Stromal cell of bone marrow (primary cell): Measurements from ENCODE around the gene CDH13.

Experiments used
- DNase-seq: peaks from one replicate; pipeline ENCODE4 v3.0.0-alpha.2; 2012; ENCODE audit warnings: low read depth

The CDH13 gene

DNA sequence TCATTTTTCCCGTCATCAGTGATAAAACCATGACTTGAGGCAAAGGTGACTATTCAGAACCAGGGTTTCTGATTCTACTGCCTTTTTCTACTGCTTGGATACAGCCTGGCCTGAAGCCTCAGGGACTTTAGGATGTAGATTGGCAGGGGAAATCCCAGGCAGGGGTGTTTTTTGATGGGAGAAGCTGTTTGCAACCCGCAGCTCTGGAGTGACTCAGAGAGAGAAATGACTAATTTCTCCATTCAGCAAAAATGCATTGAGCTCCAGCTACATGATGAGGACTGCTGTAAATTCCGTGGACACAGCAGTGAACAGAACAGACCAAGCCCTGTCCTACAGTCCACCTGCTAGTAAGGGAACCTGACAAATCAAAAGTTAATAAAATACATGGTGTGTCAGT lies 560.6 kb downstream of the CDH13 start:
- peak; percentile 70 for DNase-seq

DNA sequence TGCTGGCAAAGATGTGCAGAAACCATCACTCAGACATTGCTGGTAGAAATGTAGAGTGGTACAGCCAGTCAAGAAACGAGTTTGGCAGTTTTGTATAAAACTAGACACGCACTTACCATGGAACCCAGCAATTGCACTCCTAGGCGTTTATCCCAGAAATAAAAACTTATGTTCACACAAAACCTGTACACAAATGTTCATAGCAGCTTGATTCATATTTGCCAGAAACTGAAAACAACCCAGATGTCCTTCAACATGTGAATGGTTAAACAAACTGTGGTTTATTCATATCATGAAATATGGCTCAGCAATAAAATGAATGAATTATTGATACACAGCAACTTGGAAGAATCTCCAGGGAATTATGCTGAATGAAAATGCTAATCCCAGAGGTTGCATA lies 570.0 kb downstream of the CDH13 start:
- no peak for DNase-seq

DNA sequence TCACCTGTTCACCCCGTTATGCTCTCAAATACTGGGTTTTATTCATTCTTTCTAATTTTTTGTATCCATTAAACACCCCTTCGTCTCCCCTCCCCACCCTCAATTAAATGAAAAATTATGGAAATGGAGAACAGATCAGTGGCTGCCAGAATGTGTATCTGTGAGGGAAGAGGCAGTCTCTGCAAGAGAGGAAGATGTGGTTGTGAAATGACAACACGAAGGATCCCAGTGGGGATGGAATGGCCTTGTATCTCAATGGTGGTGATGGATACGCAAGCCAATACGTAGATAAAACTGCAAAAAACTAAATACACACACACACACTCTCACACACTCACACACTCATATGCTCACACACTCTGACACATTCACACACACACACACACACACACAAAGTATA lies 570.7 kb downstream of the CDH13 start:
- DNase-seq: no peak

DNA sequence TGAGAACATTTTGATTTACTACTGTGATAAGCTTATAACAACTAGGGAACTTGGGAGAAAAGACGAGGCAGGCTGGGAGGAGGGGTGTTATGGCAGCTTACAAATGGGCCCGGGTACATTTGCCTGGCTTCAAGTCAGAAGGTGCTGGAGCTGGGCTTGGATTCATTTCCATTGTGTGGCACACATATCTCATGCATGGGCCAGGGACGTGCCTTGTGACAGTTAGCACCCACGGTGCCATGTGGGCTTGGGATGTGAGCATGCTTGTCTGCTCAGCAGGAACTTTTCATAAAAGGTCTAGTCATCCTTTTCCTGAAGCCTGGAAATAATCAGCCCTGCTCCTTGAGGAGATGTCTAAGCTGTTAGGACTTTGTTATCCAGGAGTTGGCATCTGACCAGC lies 572.2 kb downstream of the CDH13 start:
- DNase-seq: no peak

DNA sequence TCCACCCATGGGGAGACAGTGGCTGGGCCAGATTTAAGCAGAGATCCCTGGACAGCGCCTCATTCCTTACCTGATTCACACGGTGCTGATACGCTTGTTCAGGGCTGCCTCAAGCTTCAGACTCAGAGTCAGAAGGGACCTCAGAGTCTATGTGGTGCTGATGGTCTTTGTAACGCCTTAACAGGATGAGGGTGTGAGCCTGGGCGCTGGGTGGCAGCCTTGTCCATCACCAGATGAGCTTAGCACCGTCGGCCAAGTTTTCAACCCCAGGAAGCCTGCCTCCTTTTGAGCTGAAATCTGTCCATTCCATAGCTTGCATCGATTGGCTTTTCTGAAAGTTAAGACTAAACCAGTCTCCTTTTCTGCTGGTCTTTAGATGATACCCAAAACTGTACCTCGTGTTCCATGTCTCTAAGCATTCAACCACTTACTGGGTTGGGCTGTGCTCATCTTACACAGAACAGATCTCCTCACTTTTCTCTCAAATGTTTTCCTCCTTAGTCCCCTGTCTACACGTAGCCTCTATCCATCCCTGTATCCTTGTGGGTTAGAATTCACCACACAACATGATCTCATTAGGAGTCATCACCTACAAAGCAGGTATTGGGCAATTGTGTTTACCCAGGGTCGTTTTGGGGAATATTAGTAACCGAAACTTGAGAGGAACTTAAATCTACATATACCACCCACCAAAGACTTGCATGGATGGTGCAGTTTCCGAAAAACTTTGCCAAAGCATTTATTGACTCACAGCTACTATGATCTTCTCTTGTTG lies 573.4 kb downstream of the CDH13 start:
- DNase-seq: no peak

DNA sequence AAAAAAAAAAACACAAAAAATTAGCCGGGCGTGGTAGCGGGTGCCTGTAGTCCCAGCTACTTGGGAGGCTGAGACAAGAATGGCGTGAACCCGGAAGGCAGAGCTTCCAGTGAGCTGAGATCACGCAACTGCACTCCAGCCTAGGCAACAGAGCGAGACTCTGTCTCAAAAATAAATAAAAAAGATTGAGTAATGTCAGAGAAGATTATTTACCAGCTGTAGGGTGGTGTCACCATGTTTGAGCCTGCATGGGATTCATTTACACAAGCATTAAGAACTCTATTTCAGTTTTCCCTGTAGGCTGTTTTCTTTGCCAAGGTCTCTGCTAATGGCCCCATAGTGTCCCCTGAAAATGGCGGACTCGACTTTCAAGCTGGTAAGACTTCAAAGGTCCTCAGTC lies 575.0 kb downstream of the CDH13 start:
- no peak for DNase-seq

DNA sequence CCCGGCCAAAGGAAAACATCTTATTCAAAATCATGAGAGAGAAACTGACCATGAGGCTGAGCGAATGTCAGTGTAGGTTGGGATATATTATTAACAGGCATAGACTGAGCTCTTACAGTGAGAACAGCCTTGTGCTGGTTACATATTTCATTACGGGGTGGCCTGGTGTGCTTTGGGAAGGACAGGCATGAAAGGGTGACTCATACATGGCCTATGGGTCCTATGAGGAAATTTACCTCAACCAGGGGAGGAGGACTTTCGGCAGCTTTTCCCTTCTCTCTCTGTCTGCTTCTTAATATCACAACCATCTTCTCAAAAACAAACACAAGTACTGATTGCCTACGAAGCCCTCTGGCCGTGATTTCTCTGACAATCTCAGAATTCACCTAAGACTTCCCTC lies 579.1 kb downstream of the CDH13 start:
- DNase-seq: no peak

DNA sequence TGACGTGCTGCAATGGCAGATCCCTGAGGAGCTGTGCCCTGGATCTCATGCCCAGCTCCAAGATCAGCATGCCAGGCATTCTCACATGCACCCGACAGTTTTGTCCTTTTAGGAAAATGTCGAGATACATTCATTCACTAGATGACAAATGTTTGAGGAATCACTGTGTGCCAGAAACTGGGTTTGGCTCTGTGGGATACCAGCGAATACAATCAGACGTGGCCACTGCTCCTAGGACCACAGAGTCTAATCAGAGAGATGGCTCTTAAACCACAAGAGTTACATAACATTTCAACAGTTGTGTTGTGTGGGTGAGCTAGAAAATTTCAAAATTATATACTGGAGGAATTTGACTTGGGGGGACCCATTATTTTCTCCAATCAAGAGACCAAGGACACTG lies 579.7 kb downstream of the CDH13 start:
- peak; percentile 16 for DNase-seq

DNA sequence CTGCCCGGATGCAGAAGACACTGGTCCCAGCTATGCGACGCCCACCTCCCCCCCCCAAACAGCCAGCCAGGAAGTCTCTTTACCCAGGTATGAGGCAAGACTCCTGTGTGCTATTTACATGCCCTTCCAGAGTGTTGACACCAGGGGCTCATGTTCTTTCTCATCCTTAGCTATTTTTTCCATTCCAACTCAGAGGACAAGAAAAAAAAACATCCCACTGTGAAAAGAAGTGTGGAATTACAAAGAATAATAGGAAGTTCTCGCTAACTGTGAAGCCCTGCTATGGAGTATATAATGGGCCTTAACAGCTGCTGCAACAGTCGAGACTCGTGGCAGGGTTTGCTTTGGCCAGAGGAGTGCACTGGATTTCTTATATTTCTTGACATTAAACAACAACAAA lies 584.9 kb downstream of the CDH13 start:
- no peak for DNase-seq

DNA sequence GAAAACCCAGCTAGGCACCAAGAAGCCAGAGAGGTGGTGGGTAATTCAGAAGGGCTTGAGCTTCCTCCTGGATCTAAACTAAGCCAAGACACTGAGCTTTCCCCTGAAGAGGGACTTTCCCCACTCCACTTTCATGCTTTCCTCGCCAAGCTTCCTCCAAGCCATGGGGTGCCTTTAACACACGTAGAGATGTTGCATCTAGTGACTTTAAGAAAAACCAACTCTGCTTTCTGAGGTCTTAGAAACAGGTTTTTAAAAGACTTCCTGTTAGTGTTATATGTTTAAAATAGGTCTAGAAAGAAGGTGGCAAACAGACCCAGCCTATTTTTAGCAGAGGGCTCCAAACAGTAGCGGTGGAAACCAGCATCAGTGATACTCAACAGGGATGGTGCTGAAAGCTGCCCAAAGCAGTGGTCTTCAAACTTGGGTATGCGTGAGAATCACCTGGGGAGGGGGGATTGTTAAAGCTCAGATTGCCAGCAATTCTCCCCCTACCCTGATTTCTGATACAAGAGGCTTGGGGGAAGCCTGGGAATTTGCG lies 585.6 kb downstream of the CDH13 start:
- DNase-seq: no peak

DNA sequence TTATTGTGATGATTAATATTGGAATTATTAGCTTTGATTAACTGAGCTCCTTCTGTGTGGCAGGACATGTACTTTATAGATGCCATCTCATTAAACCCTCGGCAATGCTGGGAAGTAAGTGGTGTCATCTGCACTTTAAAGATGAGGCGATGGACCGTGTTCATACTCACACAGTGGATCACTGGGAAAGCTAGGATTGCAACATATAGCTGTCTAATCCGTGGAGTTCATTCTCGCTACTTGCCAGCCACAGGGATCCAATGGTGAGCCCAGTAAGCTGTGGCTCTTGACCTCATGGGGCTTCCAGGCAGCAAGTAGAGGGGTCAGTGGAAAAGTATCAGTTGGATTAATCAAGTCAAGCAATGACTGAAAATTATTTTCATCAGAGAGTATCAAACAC lies 587.9 kb downstream of the CDH13 start:
- DNase-seq: no peak

DNA sequence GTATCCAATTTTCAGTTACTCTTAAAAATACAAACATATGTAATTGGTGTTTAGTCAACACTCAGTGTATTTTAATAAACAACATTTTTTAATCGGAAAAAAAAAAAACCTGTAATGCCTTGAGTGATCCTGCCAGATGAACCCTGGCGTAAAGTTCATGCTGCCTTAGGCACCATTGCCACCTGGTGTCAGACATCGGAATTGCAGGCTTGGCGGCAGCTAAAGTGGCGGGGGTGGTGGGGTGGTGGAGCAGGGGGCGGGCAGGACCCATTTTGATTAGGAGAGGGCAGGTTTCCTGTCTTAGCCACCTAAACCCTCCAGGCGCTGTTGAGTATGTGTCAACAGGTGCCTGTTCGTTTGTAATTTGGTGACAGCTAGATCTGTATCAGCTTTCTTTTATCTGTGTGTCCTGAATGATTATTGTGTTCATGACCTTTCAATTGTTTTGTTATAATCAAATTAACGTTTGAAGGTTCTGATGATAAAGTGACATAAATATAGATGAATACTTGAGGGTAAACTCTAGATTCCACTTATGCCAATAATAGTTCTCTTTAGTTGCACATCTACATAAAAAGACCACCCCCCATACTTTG lies 588.7 kb downstream of the CDH13 start:
- DNase-seq: no peak

DNA sequence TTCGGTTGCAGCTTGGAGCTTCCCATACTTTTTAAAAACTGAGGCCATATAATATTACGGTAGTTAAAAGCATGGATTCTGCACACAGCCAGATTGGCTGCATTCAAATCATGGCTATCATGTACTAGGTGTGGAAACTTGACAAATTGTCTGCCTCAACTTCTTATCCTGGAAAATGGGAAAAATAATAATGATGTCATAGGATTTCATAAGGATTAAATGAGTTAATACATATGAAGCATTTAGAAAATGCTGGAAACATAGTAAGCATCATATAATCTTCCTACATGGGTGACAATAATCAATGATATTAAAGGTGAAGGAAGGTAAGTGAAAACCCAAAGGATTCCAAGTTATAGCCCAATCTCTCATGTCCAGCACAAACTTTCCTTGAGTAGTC lies 592.5 kb downstream of the CDH13 start:
- DNase-seq: no peak

DNA sequence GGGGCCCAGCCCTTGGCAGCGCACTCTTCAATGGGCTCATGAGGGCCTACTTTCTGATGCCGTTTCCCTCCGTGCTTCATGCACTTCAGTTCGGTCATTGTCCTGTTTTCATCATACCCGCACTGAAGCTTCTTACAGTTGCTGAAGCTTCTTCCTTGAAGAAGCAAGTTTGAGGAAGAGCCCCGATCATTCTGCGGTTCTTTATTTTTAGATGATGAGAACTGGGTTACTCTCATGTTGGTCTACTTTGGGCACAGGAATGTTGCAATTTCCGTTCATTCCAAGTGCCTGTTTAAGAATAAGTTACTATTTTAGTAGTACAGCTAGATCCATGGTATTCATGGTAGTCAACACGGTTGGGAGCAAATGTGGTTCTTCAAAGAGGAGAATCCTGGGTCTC lies 593.3 kb downstream of the CDH13 start:
- no peak for DNase-seq

DNA sequence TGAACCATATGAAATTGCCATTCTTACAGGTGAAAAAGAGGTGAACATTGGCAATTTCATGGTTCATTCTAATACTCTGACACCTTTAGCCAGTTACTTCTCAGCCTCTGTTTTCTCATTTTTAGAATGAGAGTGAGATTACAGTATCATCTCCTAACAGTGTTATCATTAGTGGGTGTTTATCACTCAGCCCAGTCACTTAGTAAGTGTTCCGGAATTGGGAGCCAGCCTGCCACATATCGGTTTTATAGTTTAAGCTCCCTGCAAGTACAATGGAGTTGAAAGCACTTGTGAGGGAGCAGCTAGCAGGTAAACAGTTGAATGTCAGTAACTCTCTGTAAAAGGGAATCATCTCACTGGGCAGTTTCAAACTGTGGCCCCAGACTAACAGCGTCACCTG lies 597.9 kb downstream of the CDH13 start:
- no peak for DNase-seq

DNA sequence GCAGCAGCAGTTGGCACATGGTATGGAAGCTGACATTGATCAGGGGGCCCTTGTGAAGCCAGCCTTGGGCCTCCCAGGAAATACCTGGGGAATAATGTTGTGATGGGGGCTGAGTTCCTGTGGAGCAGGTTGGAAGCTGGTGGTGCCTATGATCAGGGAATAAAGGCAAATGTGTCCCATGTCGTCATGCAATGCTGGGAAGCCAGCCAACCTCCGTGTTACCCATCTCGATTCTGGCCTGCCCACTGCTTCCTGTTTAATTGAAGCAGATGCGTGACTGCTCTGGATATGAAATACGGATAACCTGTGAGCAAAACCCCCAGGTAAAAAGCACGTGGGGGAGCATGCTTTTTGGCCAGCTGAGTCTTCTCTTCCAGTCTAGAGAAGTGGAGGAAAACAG lies 600.6 kb downstream of the CDH13 start:
- DNase-seq: no peak

DNA sequence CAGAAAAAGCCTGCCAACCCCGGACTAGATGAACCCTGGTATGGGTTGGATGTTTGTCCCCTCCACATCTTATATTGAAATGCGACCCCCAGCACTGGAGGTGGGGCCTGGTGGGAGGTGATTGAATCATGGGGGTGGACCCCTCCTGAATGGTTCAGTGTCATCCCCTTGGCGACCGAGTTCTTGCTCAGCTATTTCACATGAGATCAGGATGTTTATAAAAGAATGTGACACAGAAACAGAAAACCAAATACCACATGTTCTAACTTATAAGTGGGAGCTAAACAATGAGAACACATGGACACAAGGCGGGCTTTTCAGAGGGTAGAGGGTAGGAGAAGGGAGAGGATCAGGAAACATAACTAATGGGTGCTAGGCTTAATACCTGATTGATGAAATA lies 605.0 kb downstream of the CDH13 start:
- no peak for DNase-seq

DNA sequence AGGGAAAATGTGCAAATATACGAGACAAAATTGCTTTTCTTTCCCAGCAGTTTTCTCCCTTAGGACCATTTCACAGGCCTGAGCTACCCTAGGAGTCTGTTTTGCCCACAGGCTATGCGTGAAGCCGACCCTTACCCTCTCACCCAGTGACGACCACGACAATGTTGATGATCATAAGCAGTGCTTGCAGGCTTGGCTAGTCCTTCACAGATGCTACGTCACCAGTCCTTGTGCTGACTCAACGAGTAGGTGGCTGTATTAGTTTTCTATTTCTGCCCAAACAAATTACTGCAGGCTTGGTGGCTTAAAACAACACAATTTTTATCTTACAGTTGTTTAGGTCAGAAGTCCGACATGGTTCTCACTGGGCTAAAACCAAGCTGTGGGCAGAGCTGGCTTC lies 606.4 kb downstream of the CDH13 start:
- DNase-seq: peak; percentile 21

DNA sequence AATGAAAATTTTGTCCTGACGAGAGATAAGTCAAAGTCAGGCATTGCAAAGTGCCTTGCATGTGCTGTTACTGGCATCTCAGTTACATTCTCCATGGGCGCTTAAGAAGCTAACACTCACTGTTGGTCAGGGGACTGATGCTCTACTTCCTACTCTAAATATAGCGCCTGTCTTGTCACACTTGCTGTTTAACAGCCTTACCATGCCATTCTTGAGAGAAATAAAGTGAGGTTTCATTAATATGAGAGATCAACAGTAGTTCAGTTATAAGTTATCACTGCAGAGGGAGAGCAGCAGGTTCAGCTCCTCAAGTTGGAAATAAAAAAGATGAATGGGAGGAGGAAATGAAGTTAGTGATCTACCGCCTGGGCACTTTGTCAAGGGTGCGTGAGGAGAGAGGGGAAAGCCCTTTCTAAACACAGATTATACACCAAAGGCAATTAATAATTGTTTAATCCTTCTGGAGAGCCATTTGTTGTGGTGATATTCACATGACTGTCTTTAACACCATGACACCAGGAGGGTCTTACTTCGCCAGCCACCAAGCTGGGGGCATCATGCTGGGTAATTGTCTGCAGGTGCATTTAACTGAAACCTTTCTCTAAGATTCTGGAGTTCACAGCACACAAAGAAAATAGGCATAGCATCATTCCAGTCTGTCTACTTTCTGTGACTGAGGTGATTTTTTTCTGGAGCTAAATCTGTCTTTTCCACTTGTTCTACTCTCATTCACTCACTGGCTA lies 612.4 kb downstream of the CDH13 start:
- no peak for DNase-seq

DNA sequence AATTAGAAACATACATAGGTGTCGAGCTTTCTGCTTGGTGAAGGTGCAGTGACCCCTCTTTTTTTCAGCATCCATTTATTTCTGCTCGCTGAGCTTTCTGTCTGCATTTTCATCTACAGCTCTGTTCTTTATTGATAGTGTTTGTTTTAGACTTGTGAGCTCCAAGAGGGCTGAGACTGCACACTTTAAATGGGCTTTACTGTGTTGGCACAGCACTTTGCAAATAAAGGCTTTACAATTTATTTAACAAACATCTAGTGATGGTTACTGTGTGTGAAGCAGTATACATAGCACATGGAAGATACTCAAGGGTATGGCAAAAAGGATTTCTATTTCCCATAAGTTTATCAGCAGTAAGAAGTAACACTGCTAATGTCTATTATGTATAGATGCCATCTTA lies 617.3 kb downstream of the CDH13 start:
- DNase-seq: no peak

DNA sequence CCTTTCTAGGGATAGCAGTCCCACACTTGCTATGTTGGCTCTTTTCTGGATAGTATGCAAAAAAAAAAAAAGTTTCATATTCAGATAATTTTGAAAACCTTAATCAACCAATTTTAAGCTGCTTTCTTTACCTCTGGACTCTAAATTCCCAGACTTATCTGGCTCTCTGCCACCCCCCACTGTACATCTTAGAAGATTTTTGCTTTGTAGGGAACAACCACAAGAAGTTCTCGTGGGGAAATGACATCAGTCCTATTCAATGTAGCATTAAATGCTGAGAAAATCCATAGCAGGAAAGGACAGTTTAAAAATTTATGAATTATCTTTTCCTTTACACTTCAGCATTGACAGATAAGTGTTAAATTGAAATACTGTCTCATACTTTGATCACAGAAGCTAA lies 618.3 kb downstream of the CDH13 start:
- DNase-seq: no peak

DNA sequence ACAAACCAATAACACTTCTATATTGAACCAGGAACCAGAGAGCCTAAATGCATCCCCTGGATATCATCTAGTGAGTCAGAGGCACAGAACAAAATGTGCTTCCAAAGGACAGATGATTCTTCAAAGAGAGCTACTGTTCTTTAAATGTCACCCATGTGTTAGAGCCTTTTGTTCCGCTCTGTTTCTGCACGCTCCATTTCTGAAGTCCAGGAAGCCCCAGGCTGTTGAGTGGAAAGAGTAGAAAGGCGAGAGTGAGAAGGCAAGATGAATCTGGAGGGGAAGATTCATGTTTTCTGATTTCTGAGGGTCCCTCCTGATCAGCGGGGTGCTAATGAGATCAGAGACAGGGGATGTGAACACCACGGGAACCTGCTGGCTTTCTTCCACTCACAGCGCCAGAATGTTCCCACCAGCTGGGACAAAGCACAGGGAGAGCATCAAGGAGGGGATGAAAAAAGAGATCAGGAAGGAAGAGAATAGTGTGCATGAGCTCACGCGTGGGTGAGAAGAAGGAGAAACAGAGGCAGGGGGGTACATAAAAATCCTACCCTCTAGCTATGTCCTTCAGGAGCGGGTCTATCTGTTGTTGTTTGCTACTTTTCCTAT lies 621.1 kb downstream of the CDH13 start:
- DNase-seq: no peak
